ENCODE results near the gene LY6G5B.

DNA sequence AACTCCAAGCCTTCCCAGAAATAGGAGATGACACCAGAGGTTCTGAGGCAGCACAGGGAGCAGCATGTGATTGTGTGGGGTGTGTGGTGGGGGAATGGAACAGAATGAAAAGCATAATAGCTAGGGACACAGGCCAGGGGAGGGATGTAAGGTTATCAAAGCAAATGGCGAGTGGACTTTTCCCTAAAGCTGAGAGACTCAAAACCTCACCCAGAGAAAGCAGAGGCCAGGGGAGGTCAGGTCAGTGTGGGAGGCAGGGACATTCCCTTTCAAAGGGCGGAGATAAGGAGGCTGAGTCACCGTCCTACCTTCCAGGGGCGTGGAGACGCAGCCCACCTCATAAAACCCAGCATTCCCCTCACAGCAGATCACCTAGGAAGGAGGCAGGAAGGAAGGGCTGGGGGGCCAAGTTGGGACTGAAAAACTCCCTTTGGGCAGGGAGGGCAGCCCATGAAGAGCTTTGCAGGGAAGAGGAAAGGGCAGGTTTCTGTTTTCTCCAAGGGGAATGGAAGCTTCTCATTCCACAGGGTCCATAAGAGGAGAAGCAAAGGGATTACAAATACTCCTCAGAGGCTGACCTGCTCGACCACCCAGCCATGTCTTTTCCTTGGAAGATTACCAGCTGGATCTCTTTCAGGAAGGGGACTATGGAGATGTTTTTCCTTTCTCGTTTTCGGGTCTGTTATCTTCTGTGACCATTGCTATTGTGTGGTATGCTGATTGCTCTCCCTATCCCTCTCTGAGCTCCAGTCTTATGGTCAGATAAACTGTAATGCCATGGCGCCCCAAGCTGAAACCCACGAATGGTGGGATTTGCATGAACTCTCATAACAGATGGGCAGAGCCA is 20.7 kb downstream of the LY6G5B start:
- TF ChIP-seq, protein P1, sequence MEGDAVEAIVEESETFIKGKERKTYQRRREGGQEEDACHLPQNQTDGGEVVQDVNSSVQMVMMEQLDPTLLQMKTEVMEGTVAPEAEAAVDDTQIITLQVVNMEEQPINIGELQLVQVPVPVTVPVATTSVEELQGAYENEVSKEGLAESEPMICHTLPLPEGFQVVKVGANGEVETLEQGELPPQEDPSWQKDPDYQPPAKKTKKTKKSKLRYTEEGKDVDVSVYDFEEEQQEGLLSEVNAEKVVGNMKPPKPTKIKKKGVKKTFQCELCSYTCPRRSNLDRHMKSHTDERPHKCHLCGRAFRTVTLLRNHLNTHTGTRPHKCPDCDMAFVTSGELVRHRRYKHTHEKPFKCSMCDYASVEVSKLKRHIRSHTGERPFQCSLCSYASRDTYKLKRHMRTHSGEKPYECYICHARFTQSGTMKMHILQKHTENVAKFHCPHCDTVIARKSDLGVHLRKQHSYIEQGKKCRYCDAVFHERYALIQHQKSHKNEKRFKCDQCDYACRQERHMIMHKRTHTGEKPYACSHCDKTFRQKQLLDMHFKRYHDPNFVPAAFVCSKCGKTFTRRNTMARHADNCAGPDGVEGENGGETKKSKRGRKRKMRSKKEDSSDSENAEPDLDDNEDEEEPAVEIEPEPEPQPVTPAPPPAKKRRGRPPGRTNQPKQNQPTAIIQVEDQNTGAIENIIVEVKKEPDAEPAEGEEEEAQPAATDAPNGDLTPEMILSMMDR (conservative IDR thresholded peaks at IDR 0.05 in 1 of 2, IDR thresholded peaks at IDR 0.05 in 1 of 2; ENCODE audit: low read depth in 1 of 2, low read length in 2 of 2) = no peak
- TF ChIP-seq EZH2 (IDR thresholded peaks at IDR 0.05; ENCODE audit: low read length, missing control alignments) = no peak
